Measurements from ENCODE around the gene CD93. TPM values are rescaled to one million over a fixed set of nuclear protein-coding genes. Genes with fewer than 3 reads are reported as not detected.

The CD93 gene
- total and polyA plus RNA-seq, 2 of the 8 experiments (the other 6 are each of a cell fraction or from before 2014, with no cell fraction given): under 0.01 to 0.07 TPM

DNA sequence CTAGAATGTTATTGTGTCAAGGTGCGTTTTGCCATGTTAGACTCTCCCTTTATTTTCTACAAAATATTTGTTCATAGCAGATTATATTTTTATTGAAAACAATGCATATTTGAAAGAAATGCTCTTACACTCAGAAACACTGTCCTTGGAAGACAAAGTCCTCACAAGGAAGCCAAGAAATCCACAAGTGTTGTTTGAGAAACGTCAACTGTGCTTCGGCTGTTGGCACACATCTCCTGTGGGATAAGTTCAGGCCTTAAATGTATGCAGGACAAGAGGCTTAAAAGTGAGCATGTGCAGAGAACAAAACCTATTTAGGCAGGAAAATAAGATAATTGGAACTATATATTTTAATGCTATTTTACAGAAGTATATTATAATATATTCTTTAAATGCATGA, 27.1 kb downstream of the CD93 start:
- no peak overlapping the region for H2BK12ac ChIP-seq (ENCODE audit: low read depth, low read length)
- H2BK15ac ChIP-seq (ENCODE audit: low read length): no peak overlapping the region
- 92% methylated on average over 3 of the region's 3 CpGs; no CpG with 5 or more reads in 1 of the 2 experiments for WGBS, 2 experiments (ENCODE audit: extremely low coverage in 1 of 2, insufficient coverage in 1 of 2, insufficient read length in 1 of 2, insufficient replicate concordance in 2 of 2, low coverage in 1 of 2, low lambda C conversion rate in 2 of 2, missing lambda C conversion rate in 1 of 2)
- no peak for DNase-seq (ENCODE audit: low read depth in 1 of 2, low spot score in 2 of 2)
- H3K9me3 ChIP-seq (ENCODE audit: insufficient read depth in 2 of 2, low read depth in 1 of 2, low read length in 1 of 2): peaks cover 0 to 5% of the 10 kb centered on the region in 2 experiments; a peak in 1 of 4 replicates
- no peak overlapping the region for H2BK120ac ChIP-seq (replicated peaks; ENCODE audit: low read depth, low read length)
- H3K18ac ChIP-seq (ENCODE audit: extremely low read depth, low read length): no peak overlapping the region
- H3K23ac ChIP-seq (ENCODE audit: insufficient read length): no peak overlapping the region
- no peaks in the 10 kb centered on the region for H3K79me2 ChIP-seq (ENCODE audit: control insufficient read depth in 1 of 2, insufficient read depth in 2 of 2, low read length in 2 of 2)
- ChIA-PET POLR2A (ENCODE audit: partially characterized antibody) (no interaction called here), CTCF (ENCODE audit: partially characterized antibody) (interaction anchor here (0.9 to 11.7 kb wide), 4 partner anchors 9 to 45 kb away, joined by 3 to 90 read pairs (median 23); partner anchors contain the start of gene THBD)
- no peak overlapping the region for H4K5ac ChIP-seq (ENCODE audit: insufficient read length, low read depth, low read length)
- no peak overlapping the region for H3K14ac ChIP-seq (ENCODE audit: insufficient read length)
- no peak overlapping the region for H4K91ac ChIP-seq (replicated peaks; ENCODE audit: insufficient read length, low read length)
- H2AFZ ChIP-seq (ENCODE audit: low read length): no peak overlapping the region
- no peak for FAIRE-seq
- H3K36me3 ChIP-seq (ENCODE audit: control insufficient read depth in 2 of 4, insufficient read depth in 4 of 4, low read length in 3 of 4): no peaks in the 10 kb centered on the region
- no peak overlapping the region for H3K4me3 ChIP-seq (ENCODE audit: extremely low read depth in 1 of 4, insufficient read depth in 2 of 4, low read depth in 3 of 4, low read length in 4 of 4)
- no peak overlapping the region for H2BK20ac ChIP-seq (ENCODE audit: low read length)
- H3K27ac ChIP-seq (ENCODE audit: low read depth, low read length): no peak overlapping the region
- H4K8ac ChIP-seq (ENCODE audit: extremely low read depth, insufficient read depth, low read length): no peak overlapping the region
- H3K9ac ChIP-seq (replicated peaks in 1 of 4; ENCODE audit: extremely low read depth in 1 of 4, low read depth in 3 of 4, low read length in 3 of 4): no peak overlapping the region
- no peaks in the 10 kb centered on the region for H3K23me2 ChIP-seq (ENCODE audit: low read depth, low read length)
- H3K27me3 ChIP-seq (replicated peaks in 1 of 4; ENCODE audit: control insufficient read depth in 3 of 4, extremely low read depth in 1 of 4, insufficient read depth in 3 of 4, low read length in 3 of 4): no peaks in the 10 kb centered on the region
- H3K4ac ChIP-seq (replicated peaks; ENCODE audit: insufficient read length, low read depth, low read length): no peak overlapping the region
- no peak overlapping the region for H2AK5ac ChIP-seq (ENCODE audit: low read depth, low read length)
- H4K20me1 ChIP-seq (replicated peaks in 1 of 2; ENCODE audit: control insufficient read depth in 1 of 2, insufficient read depth in 2 of 2, low read length in 2 of 2): no peaks in the 10 kb centered on the region
- H2BK5ac ChIP-seq (ENCODE audit: low read depth, low read length): no peak overlapping the region
- H3K79me1 ChIP-seq (ENCODE audit: low read depth, low read length): no peaks in the 10 kb centered on the region
- no peak overlapping the region for H3K56ac ChIP-seq (replicated peaks; ENCODE audit: insufficient read length, low read depth, low read length)
- peaks cover 0 to 9% (median 4%) of the 10 kb centered on the region in 4 experiments; a peak in 5 of 7 replicates for H3K4me1 ChIP-seq (replicated peaks in 1 of 4; ENCODE audit: control insufficient read depth in 3 of 4, insufficient read depth in 4 of 4, low read length in 3 of 4)
- H3K4me2 ChIP-seq (ENCODE audit: insufficient read depth in 1 of 2, low read depth in 2 of 2, low read length in 2 of 2): no peak overlapping the region
- no peak for TF ChIP-seq GABPA (IDR thresholded peaks at IDR 0.05; ENCODE audit: borderline replicate concordance, insufficient read depth, low read length)
- no peak for TF ChIP-seq NANOG (IDR thresholded peaks at IDR 0.05; ENCODE audit: insufficient read depth, low read depth, low read length, poor library complexity, severe bottlenecking)
- TF ChIP-seq, protein P1, sequence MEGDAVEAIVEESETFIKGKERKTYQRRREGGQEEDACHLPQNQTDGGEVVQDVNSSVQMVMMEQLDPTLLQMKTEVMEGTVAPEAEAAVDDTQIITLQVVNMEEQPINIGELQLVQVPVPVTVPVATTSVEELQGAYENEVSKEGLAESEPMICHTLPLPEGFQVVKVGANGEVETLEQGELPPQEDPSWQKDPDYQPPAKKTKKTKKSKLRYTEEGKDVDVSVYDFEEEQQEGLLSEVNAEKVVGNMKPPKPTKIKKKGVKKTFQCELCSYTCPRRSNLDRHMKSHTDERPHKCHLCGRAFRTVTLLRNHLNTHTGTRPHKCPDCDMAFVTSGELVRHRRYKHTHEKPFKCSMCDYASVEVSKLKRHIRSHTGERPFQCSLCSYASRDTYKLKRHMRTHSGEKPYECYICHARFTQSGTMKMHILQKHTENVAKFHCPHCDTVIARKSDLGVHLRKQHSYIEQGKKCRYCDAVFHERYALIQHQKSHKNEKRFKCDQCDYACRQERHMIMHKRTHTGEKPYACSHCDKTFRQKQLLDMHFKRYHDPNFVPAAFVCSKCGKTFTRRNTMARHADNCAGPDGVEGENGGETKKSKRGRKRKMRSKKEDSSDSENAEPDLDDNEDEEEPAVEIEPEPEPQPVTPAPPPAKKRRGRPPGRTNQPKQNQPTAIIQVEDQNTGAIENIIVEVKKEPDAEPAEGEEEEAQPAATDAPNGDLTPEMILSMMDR (IDR thresholded peaks at IDR 0.05; ENCODE audit: control extremely low read depth in 1 of 3, insufficient read depth in 1 of 3, low read depth in 1 of 3, low read length in 3 of 3): no peak

Data from H1 (cell line).